HPDE6-E6E7 (cell line): Measurements from ENCODE around the gene ZNF784.

Source experiments
- DNase-seq: peaks from one replicate; pipeline ENCODE4 v3.0.0; 2011; ENCODE audit warnings: missing footprints; ENCODE audit errors: extremely low spot score

ZNF784 gene

GRCh38 chr19:55602104-55603001 lies 22.0 kb downstream of the ZNF784 start:
- no peak for DNase-seq

GRCh38 chr19:55601084-55601483 lies 23.3 kb downstream of the ZNF784 start:
- DNase-seq: peak; percentile 59

- no peak for DNase-seq
Observed at GRCh38 chr19:55600662-55601028, 23.7 kb downstream of the ZNF784 start.

- peak; percentile 66 for DNase-seq
Observed at GRCh38 chr19:55599842-55600661, 24.3 kb downstream of the ZNF784 start, which contains the start of gene ZNF524. Gene ZNF524, plus strand, starts transcription at chr19:55600288. Its CDS starts 1,825 bp downstream, at chr19:55602113.

GRCh38 chr19:55599468-55599841 lies 24.9 kb downstream of the ZNF784 start, which contains the start of gene FIZ1:
Gene FIZ1, minus strand, starts transcription at chr19:55599517. Its CDS starts 1,652 bp downstream, at chr19:55597865.
- peak; percentile 73 for DNase-seq

- peak; percentile 73 for DNase-seq
Observed at GRCh38 chr19:55598719-55599467, 25.5 kb downstream of the ZNF784 start.

GRCh38 chr19:55598034-55598433 lies 26.3 kb downstream of the ZNF784 start:
- DNase-seq: no peak

GRCh38 chr19:55597501-55597921 lies 26.9 kb downstream of the ZNF784 start:
- no peak for DNase-seq

- DNase-seq: no peak
Observed at GRCh38 chr19:55596304-55596703, 28.1 kb downstream of the ZNF784 start.

GRCh38 chr19:55594996-55595545 lies 29.3 kb downstream of the ZNF784 start:
- no peak for DNase-seq

GRCh38 chr19:55593096-55593772 lies 31.1 kb downstream of the ZNF784 start:
- DNase-seq: no peak

GRCh38 chr19:55592391-55593090 lies 31.8 kb downstream of the ZNF784 start:
- no peak for DNase-seq

- no peak for DNase-seq
Observed at GRCh38 chr19:55591555-55591954, 32.8 kb downstream of the ZNF784 start.

GRCh38 chr19:55590617-55591016 lies 33.7 kb downstream of the ZNF784 start:
- no peak for DNase-seq

GRCh38 chr19:55590109-55590508 lies 34.3 kb downstream of the ZNF784 start:
- no peak for DNase-seq

- no peak for DNase-seq
Observed at GRCh38 chr19:55588738-55589137, 35.6 kb downstream of the ZNF784 start.

GRCh38 chr19:55586976-55587668 lies 37.2 kb downstream of the ZNF784 start:
- peak; percentile 98 for DNase-seq

GRCh38 chr19:55585658-55586339 lies 38.6 kb downstream of the ZNF784 start:
- no peak for DNase-seq

GRCh38 chr19:55584871-55585270 lies 39.5 kb downstream of the ZNF784 start:
- no peak for DNase-seq
